GM19023 (cell line): ENCODE data around the gene ACAT1.
"Not testable (repeated sequence)": the region's sequence is repeated elsewhere in the genome, so short reads cannot be mapped to it uniquely, and the experiment has no call there.

Source experiments
- ATAC-seq: cut with Tn5 transposase; IDR thresholded peaks from one replicate; pipeline ENCODE4 v1.9.1; 2021; ENCODE audit warnings: mild to moderate bottlenecking, moderate library complexity; ENCODE audit not compliant: unreplicated experiment

Gene ACAT1

GRCh38 chr11:108121274-108122155 is at the start of gene ACAT1:
Gene ACAT1, plus strand, starts transcription at chr11:108121567. Its CDS starts 40 bp downstream, at chr11:108121607.
- peak; percentile 98 for ATAC-seq

DNA sequence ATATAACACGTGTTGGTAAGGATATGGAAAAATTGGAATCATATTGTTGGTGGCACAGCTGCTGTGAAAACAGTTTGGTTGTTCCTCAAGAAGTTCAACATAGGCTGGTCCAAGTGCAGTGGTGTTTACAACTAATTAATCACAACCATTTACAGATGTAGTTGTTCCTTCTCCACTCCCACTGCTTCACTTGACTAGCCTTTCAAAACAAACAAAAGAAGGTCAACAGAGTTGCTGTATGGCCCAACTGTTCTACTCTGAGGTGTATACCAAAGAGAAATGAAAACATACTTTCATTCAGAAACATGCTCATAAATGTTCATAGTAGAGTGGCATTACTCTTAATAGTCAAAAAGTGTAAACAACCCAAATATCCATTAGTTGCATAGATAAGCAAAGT is 36.6 kb upstream of the ACAT1 start:
- no peak for ATAC-seq

GRCh38 chr11:108085672-108086071 is 35.7 kb upstream of the ACAT1 start:
- ATAC-seq: no peak

GRCh38 chr11:108092134-108092533 is 29.2 kb upstream of the ACAT1 start:
- no peak for ATAC-seq

DNA sequence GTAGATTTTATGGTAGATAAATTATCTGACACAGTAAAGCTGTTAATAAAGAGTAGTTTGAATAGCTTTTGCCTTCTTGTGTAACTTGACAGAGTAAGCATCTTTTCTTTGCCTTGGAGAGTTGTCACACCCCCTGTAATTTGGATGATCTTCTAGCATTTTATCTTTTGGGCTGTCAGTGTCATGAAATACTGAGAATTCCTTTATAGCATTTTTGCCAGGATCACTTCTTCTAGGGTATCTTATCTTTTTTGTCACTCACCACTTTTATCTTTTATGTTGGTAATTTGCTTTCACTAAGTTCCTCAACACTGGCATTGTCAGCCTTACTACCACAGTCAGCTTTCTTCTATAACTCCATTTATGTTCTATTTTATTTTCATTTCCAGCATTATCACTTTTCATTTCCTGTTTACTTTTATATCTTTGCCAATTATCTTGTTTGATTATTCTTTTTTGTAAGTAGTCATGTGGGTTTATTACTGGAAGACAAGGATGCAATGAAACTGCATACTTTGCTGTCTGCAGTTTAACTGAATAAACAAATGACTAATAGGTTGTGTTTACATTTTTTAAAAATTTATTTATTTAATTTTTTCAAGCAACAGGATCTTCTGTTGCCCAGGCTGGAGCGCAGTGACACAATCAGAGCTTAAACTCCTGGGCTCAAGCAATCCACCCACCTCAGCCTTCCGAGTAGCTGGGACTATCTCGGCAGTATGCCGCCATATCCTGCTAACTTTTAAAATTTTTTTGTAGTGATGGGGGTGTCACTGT is 28.1 kb upstream of the ACAT1 start:
- no peak for ATAC-seq

DNA sequence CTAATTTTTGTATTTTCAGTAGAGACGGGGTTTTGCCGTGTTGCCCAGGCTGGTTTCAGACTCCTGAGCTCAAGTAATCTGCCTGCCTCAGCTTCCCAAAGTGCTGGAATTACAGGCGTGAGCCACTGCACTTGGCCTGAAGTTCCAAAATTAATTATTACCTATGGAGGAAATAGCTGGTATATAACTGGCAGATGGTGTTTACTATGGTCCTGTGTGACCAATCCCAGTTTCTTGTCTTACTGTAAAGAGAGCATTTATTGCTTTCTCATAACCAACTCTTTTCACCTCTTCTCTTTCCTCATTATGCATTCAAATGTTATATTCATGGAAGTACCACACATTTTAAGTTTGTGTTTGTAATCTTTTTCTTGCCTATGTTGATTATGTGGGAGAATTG is 24.2 kb upstream of the ACAT1 start:
- no peak for ATAC-seq

- no peak for ATAC-seq
These were observed 20.1 kb upstream of the ACAT1 start for GRCh38 chr11:108101090-108101775.

- no peak for ATAC-seq
These were observed 10.2 kb upstream of the ACAT1 start for GRCh38 chr11:108111126-108111525.

- ATAC-seq: no peak
These were observed 9.3 kb upstream of the ACAT1 start for GRCh38 chr11:108112057-108112456.

GRCh38 chr11:108115500-108116140 is 5.7 kb upstream of the ACAT1 start:
- no peak for ATAC-seq

GRCh38 chr11:108117746-108118371 is 3.5 kb upstream of the ACAT1 start:
- no peak for ATAC-seq

- not testable (repeated sequence) for ATAC-seq
These were observed 462 bp upstream of the ACAT1 start for GRCh38 chr11:108120936-108121273.

GRCh38 chr11:108122166-108122628 is 830 bp downstream of the ACAT1 start:
- no peak for ATAC-seq

DNA sequence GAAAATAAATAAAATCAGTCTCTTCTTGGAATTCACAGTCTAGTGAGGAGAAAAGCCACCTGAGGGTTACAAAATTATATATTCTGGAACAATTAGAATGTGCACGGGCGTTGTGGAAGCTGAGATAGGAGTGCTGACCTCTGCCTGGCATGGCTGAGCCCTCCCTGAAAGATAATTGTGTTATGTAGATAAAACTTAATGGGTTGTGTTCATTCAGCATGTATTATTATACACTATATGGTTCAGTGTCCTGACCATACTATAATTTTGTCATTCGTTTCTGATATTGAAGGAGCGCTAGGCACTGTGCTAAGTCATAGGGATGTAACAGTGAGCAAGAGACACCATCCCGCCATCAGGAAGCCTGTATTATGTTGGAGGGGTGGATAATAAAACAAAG is 3.7 kb downstream of the ACAT1 start:
- ATAC-seq: no peak

DNA sequence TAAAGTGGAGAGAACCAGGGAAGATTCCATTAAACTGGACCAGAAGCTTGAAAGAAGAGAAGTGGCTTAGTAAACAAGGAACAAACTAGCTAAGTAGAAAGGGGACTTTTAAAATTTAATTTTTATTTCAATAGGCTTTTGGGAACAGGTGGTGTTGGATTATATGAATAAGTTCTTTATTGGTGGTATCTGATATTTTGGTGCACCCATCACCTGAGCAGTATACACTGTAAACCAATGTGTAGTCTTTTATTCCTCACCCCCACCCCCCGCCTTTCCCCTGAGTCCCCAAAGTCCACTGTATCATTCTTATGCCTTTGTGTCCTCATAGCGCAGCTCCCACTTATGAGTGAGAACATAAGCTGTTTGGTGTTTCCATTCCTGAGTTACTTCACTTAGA is 7.4 kb downstream of the ACAT1 start:
- no peak for ATAC-seq

DNA sequence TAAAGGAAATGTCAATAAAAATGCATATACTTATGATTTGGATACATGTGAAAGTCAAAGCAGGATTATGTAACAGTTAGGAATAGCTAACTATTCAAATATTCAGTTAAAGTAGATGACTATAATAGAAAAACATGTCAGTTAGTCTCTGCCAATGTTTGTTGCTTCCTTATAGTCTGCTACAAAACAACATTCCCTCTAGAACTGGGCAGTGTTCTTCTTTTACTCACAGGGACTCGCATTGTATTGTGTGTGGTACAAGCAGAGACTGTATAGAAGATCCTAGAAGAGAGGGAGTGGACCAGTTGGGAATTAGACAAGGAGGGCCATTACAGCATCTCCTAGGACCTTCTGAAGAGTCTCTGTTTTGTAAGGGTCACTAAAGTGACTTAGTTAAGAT is 10.6 kb downstream of the ACAT1 start:
- ATAC-seq: no peak

- ATAC-seq: not testable (repeated sequence)
These were observed 11.7 kb downstream of the ACAT1 start for GRCh38 chr11:108132993-108133538.

GRCh38 chr11:108135845-108136544 is 14.6 kb downstream of the ACAT1 start:
- no peak for ATAC-seq

- ATAC-seq: no peak
These were observed 15.8 kb downstream of the ACAT1 start for GRCh38 chr11:108137212-108137611.

DNA sequence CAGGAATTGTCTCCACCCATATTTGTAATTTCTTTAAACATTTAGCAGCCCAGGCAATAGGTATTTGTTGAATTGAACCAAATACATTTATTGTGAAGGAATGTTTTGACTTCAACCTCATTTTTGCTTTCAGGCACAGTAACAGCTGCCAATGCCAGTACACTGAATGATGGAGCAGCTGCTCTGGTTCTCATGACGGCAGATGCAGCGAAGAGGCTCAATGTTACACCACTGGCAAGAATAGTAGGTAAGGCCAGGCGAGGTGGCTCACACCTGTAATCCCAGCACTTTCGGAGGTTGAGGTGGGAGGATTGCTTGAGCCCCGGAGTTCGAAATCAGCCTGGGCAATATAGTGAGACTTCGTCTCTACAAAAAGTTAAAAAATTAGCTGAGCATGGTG is 20.9 kb downstream of the ACAT1 start:
- no peak for ATAC-seq
